Epithelial cell of esophagus (primary cell): ENCODE measurements around the gene SEMA3A.
A peak's percentile ranks its signal among the peaks of the same experiment; 100 is the strongest.

Experiments
- DNase-seq: peaks from one replicate; pipeline ENCODE4 v3.0.0; 2010; ENCODE audit warnings: low read depth
- H3K4me3 ChIP-seq: 2 replicates; pipeline ENCODE4 v1.5.1; 2011; ENCODE audit warnings: mild to moderate bottlenecking, low read length, control low read depth
- TF ChIP-seq, protein P1 (sequence below): IDR thresholded peaks from 2 replicates; pipeline ENCODE4 v1.5.1; 2011; ENCODE audit warnings: low read depth, mild to moderate bottlenecking, low read length, control low read depth, inconsistent platforms; ENCODE audit not compliant: insufficient read depth; ENCODE audit errors: missing control alignments

SEMA3A gene

GRCh38 chr7:83964318-83964717 is 230.3 kb downstream of the SEMA3A start:
- DNase-seq, result no peak
- TF ChIP-seq, protein P1, sequence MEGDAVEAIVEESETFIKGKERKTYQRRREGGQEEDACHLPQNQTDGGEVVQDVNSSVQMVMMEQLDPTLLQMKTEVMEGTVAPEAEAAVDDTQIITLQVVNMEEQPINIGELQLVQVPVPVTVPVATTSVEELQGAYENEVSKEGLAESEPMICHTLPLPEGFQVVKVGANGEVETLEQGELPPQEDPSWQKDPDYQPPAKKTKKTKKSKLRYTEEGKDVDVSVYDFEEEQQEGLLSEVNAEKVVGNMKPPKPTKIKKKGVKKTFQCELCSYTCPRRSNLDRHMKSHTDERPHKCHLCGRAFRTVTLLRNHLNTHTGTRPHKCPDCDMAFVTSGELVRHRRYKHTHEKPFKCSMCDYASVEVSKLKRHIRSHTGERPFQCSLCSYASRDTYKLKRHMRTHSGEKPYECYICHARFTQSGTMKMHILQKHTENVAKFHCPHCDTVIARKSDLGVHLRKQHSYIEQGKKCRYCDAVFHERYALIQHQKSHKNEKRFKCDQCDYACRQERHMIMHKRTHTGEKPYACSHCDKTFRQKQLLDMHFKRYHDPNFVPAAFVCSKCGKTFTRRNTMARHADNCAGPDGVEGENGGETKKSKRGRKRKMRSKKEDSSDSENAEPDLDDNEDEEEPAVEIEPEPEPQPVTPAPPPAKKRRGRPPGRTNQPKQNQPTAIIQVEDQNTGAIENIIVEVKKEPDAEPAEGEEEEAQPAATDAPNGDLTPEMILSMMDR, result no peak

GRCh38 chr7:83957333-83957732 is 237.3 kb downstream of the SEMA3A start:
- H3K4me3 ChIP-seq, result no peak overlapping the region
- DNase-seq, result peak; percentile 40
- TF ChIP-seq, protein P1, result no peak

More at GRCh38 chr7:83964318-83964717, 230.3 kb downstream of the SEMA3A start:
- no peak overlapping the region for H3K4me3 ChIP-seq

DNA sequence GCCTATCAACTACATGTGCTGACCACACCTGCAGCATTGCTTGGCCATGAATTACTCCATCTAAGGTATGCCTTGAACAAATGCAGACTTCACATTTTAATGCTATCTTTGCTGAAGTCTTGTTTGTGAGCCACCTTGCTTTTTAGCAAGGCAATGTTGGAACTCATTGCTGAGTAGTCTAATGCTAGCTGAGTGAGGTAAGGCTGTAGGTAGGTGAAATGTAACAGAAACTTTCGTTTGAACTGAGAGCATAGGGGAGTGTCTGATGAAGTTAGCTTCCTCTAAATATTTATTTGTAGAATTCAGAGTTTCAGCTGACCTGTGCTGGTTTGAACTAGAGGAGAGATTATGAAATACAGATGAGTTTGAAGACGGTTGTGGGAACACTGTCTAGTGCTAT is 238.5 kb downstream of the SEMA3A start:
- TF ChIP-seq, protein P1, result no peak
- peak; percentile 8 for DNase-seq
- H3K4me3 ChIP-seq, result no peak overlapping the region

GRCh38 chr7:83952236-83952635 is 242.4 kb downstream of the SEMA3A start:
- H3K4me3 ChIP-seq, result no peak overlapping the region
- no peak for DNase-seq
- TF ChIP-seq, protein P1, result no peak

DNA sequence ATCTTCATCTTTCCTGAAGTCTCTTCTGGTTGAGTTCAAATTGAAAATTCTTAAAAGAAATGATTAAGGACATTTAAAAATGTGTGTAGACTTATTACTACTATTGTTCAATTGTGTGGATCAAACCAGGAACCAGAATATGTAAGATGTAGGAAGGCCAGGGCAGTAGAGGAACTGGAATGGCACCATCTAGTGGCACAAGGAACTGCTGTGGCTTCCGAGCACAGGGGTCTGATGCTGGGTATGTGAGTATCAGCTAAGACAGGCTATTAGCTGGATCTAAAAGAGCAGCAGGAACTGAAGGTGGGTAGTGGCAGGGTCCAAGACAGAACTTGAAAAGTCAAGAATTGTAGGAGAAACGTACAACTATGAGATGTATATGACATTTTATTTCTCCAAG is 247.3 kb downstream of the SEMA3A start:
- peak; percentile 28 for DNase-seq
- no peak overlapping the region for H3K4me3 ChIP-seq
- TF ChIP-seq, protein P1, result peak; percentile 52

GRCh38 chr7:83946801-83947200 is 247.8 kb downstream of the SEMA3A start:
- TF ChIP-seq, protein P1, result no peak
- no peak for DNase-seq
- no peak overlapping the region for H3K4me3 ChIP-seq

- TF ChIP-seq, protein P1, result no peak
- peak; percentile 13 for DNase-seq
- no peak overlapping the region for H3K4me3 ChIP-seq
These were observed 253.3 kb downstream of the SEMA3A start for GRCh38 chr7:83941300-83941699.
